H1 (cell line): ENCODE data around the gene SLC6A3. TPM values are rescaled to one million over a fixed set of nuclear protein-coding genes. Genes with fewer than 3 reads are reported as not detected.

ENCODE experiments used
- BCL11A ChIP-seq, 2 experiments: IDR thresholded peaks; one replicate each; pipeline ENCODE4 v1.6.1; 2011; ENCODE audit warnings: low read depth in 2 of 2, low read length in 2 of 2, mild to moderate bottlenecking in 2 of 2
- BRCA1 ChIP-seq: IDR thresholded peaks from 2 replicates; pipeline ENCODE4 v1.6.1; 2012; ENCODE audit warnings: low read depth, low read length, improper control_type of control experiment
- EZH2 ChIP-seq: fragments of 200-600 bp; sonication (generic); IDR thresholded peaks from 2 replicates; pipeline ENCODE4 v1.7.1; 2012; ENCODE audit warnings: low read depth, mild to moderate bottlenecking, moderate library complexity, low read length, inconsistent platforms; ENCODE audit not compliant: severe bottlenecking
- JUND ChIP-seq: IDR thresholded peaks from 2 replicates; pipeline ENCODE4 v1.6.1; 2011; ENCODE audit warnings: mild to moderate bottlenecking, improper control_type of control experiment, low read length
- KDM4A ChIP-seq: IDR thresholded peaks from one replicate; pipeline ENCODE4 v1.7.1; 2012; ENCODE audit warnings: low read depth, mild to moderate bottlenecking, moderate library complexity, low read length, inconsistent platforms; ENCODE audit not compliant: severe bottlenecking
- PHF8 ChIP-seq: fragments of 200-600 bp; sonication (generic); conservative IDR thresholded peaks from 2 replicates; pipeline ENCODE4 v1.7.1; 2012; ENCODE audit warnings: low read depth, mild to moderate bottlenecking, inconsistent platforms, low read length, moderate library complexity
- POLR2A ChIP-seq, 2 experiments: IDR thresholded peaks; 1 replicate in 1 of 2; 2 replicates in 1 of 2; pipeline ENCODE4 v1.6.1; 2011; ENCODE audit warnings: low read depth in 2 of 2, low read length in 2 of 2, mild to moderate bottlenecking in 2 of 2; ENCODE audit errors: control extremely low read depth in 1 of 2
- POLR2AphosphoS5 ChIP-seq: IDR thresholded peaks from 2 replicates; pipeline ENCODE4 v1.6.1; 2011; ENCODE audit warnings: low read depth, low read length
- SAP30 ChIP-seq: fragments of 300-600 bp; sonication (generic); IDR thresholded peaks from 2 replicates; pipeline ENCODE4 v1.7.1; 2012; ENCODE audit warnings: low read length, moderate library complexity, mild to moderate bottlenecking, inconsistent platforms; ENCODE audit not compliant: insufficient read depth, insufficient replicate concordance
- SP1 ChIP-seq: IDR thresholded peaks from 2 replicates; pipeline ENCODE4 v1.6.1; 2011; ENCODE audit warnings: low read depth, low read length
- TAF1 ChIP-seq: IDR thresholded peaks from 2 replicates; pipeline ENCODE4 v1.6.1; 2011; ENCODE audit warnings: mild to moderate bottlenecking, low read depth, low read length
- TBP ChIP-seq: IDR thresholded peaks from 2 replicates; pipeline ENCODE4 v1.6.1; 2011; ENCODE audit warnings: low read depth, low read length, improper control_type of control experiment
- polyA plus RNA-seq, 7 experiments: library from polyadenylated mRNA; depleted of rRNA in 3 of 7; stranded (reverse) in 5 of 7; unstranded in 2 of 7; fragments of >200 nt in 5 of 7; fragments of 200-250 nt in 2 of 7; gene quantifications; 1 replicate in 5 of 7; 2 replicates in 1 of 7; 4 replicates in 1 of 7; pipeline versions ENCODE4 v1.2.1 to v1.2.3, GENCODE V29; 2011 to 2013; ENCODE audit warnings: missing spikeins in 2 of 7, mixed read lengths in 2 of 7
- total RNA-seq: library from RNA; stranded (reverse); fragmentation: NEBNext Ultra II Directional; extraction: Animal tissue kit (Norgen Biotek cat#: 25700); gene quantifications from 2 replicates; pipeline ENCODE4 v1.2.1, GENCODE V29; 2021

Gene SLC6A3
- total and polyA plus RNA-seq, 2 of the 8 experiments (the other 6 are each of a cell fraction or from before 2014, with no cell fraction given) = 0.48 to 0.91 TPM

DNA sequence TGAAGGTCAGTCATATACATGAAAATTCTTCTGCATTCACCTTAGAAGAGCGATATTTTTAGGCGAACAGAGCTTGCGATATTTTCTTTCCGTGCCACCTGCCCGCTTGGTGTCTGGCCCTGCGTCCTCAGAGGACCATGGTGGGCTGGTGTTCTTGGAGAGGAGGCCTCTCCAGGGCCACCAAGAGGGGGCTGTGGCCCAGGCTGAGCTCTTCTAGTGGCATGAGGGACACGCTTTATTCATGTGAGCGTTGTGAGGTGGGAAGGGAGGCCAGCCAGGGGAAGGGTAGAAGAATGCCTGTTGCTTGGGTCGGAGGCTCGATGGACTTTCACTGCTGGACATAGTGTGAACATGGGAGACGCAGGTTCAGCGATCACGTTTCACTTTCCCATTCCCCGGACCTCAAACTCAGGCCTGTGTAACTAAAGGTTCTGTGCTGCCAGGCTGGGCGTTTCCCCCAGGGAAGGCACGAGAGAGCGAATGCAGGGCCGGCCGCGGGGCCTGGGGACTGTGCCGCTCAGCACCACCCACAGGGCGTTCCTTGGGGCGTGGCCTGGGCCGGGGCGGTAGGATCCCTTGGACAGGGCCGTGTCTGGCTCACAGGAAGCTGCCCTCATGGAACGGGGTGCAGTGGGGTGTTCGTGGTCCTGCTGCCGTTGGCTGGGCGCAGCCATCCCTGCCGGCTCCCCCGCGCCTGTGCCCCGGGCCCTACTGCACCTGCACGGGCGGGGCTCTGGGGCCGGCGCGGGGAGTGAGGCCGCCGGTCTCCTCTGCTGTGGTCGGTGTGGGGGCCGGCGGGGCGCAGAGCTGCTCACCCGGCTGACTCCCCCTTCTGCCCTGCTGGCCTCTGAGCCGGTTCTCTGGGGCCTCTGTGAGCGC is 59.6 kb downstream of the SLC6A3 start (continued):
- TF ChIP-seq EZH2 (peak; percentile 32), BRCA1 (no peak), SAP30 (no peak), TAF1 (peak; percentile 61; the same call in 1 of the 2 replicates), POLR2A (IDR thresholded peaks at IDR 0.05; ENCODE audit: control extremely low read depth in 1 of 2, low read depth in 2 of 2, low read length in 2 of 2) (peak in 1 of 2 experiments; percentile 78; a peak in 2 of 3 replicates), BCL11A (IDR thresholded peaks at IDR 0.05; ENCODE audit: low read depth in 2 of 2, low read length in 2 of 2) (no peak), KDM4A (peak; percentile 92), POLR2AphosphoS5 (peak; percentile 68; the same call in 1 of the 2 replicates), PHF8 (peak; percentile 64), JUND (0 out of 2 replicates have a peak, but pooled peaks have one; percentile 21), SP1 (no peak), TBP (peak; percentile 48; the same call in 1 of the 2 replicates)
